HepG2 (cell line): ENCODE measurements around the gene YPEL3. TPM values are rescaled to one million over a fixed set of nuclear protein-coding genes. Genes with fewer than 3 reads are reported as not detected.
A peak's percentile ranks its signal among the peaks of the same experiment; 100 is the strongest.

Source experiments
- AKAP8 ChIP-seq: sonication (generic); formaldehyde crosslinking; IDR thresholded peaks from 2 replicates; pipeline ENCODE4 v1.5.1; 2020; ENCODE audit warnings: mild to moderate bottlenecking, missing genetic modification reagents
- ARID2 ChIP-seq: sonication (generic); formaldehyde crosslinking; IDR thresholded peaks from 2 replicates; pipeline ENCODE4 v1.8.1; 2022; ENCODE audit warnings: mild to moderate bottlenecking, missing genetic modification reagents, borderline replicate concordance
- BHLHE40 ChIP-seq: IDR thresholded peaks from 2 replicates; pipeline ENCODE4 v1.6.1; 2011; ENCODE audit warnings: low read length, improper control_type of control experiment
- BORCS8-MEF2B ChIP-seq: sonication (generic); formaldehyde crosslinking; IDR thresholded peaks from 2 replicates; pipeline ENCODE4 v1.8.0; 2022; ENCODE audit warnings: mild to moderate bottlenecking, missing genetic modification reagents
- CSRNP2 ChIP-seq: sonication (generic); formaldehyde crosslinking; conservative IDR thresholded peaks from 2 replicates; pipeline ENCODE4 v1.8.0; 2022; ENCODE audit warnings: low read depth, missing genetic modification reagents
- FOXP4 ChIP-seq: sonication (generic); formaldehyde crosslinking; IDR thresholded peaks from 2 replicates; pipeline ENCODE4 v1.4.0; 2020; ENCODE audit warnings: missing genetic modification reagents
- HMGXB4 ChIP-seq, 2 experiments: sonication (generic) in 1 of 2; formaldehyde crosslinking in 1 of 2; IDR thresholded peaks; 2 replicates each; pipeline versions ENCODE4 v1.4.0 to v1.6.1; 2018 to 2020; ENCODE audit warnings: missing genetic modification reagents in 2 of 2, borderline replicate concordance in 1 of 2, low read depth in 1 of 2, mild to moderate bottlenecking in 1 of 2, missing biosample characterization in 1 of 2
- HNRNPLL ChIP-seq: fragments of 200-400 bp; formaldehyde crosslinking; IDR thresholded peaks from 2 replicates; pipeline ENCODE4 v1.6.1; 2017; ENCODE audit warnings: mild to moderate bottlenecking, low read depth, low read length; ENCODE audit not compliant: poor library complexity, severe bottlenecking
- RNF2 ChIP-seq: fragments of 450-650 bp; conservative IDR thresholded peaks from 2 replicates; pipeline ENCODE4 v1.6.1; 2016; ENCODE audit warnings: low read depth
- STAG1 ChIP-seq: sonication (generic); formaldehyde crosslinking; IDR thresholded peaks from 2 replicates; pipeline ENCODE4 v1.4.0; 2020; ENCODE audit warnings: missing genetic modification reagents
- ZFX ChIP-seq: sonication (generic); formaldehyde crosslinking; IDR thresholded peaks from 2 replicates; pipeline ENCODE4 v1.4.0; 2020; ENCODE audit warnings: mild to moderate bottlenecking, low read depth, missing genetic modification reagents, moderate library complexity
- ZNF10 ChIP-seq: sonication (generic); formaldehyde crosslinking; IDR thresholded peaks from 2 replicates; pipeline ENCODE4 v1.4.0; 2020; ENCODE audit warnings: mild to moderate bottlenecking, low read depth, missing genetic modification reagents, borderline replicate concordance
- ZNF331 ChIP-seq: sonication (generic); formaldehyde crosslinking; IDR thresholded peaks from 2 replicates; pipeline ENCODE4 v1.4.0; 2020; ENCODE audit warnings: missing genetic modification reagents
- ZNF337 ChIP-seq: sonication (generic); formaldehyde crosslinking; IDR thresholded peaks from 2 replicates; pipeline ENCODE4 v1.5.1; 2020; ENCODE audit warnings: missing genetic modification reagents, low read depth, mild to moderate bottlenecking, borderline replicate concordance
- ZNF44 ChIP-seq: sonication (generic); formaldehyde crosslinking; IDR thresholded peaks from 2 replicates; pipeline ENCODE4 v1.5.1; 2020; ENCODE audit warnings: mild to moderate bottlenecking, missing genetic modification reagents
- ZNF468 ChIP-seq: sonication (generic); formaldehyde crosslinking; IDR thresholded peaks from 2 replicates; pipeline ENCODE4 v1.8.0; 2022; ENCODE audit warnings: mild to moderate bottlenecking, moderate library complexity, missing genetic modification reagents
- ZNF570 ChIP-seq: sonication (generic); formaldehyde crosslinking; IDR thresholded peaks from 2 replicates; pipeline ENCODE4 v1.4.0; 2020; ENCODE audit warnings: mild to moderate bottlenecking, missing genetic modification reagents, borderline replicate concordance
- ZNF572 ChIP-seq: sonication (generic); formaldehyde crosslinking; IDR thresholded peaks from 2 replicates; pipeline ENCODE4 v1.5.1; 2020; ENCODE audit warnings: mild to moderate bottlenecking, missing genetic modification reagents
- ZNF766 ChIP-seq: sonication (generic); formaldehyde crosslinking; IDR thresholded peaks from 2 replicates; pipeline ENCODE4 v1.5.0; 2020; ENCODE audit warnings: missing genetic modification reagents, borderline replicate concordance
- ZNF800 ChIP-seq: sonication (generic); formaldehyde crosslinking; IDR thresholded peaks from 2 replicates; pipeline ENCODE4 v1.4.0; 2020; ENCODE audit warnings: missing genetic modification reagents
- ZSCAN20 ChIP-seq: sonication (generic); formaldehyde crosslinking; IDR thresholded peaks from 2 replicates; pipeline ENCODE4 v1.4.0; 2020; ENCODE audit warnings: missing genetic modification reagents, mild to moderate bottlenecking, borderline replicate concordance
- polyA plus RNA-seq, 8 experiments: library from polyadenylated mRNA; depleted of rRNA in 3 of 8; stranded (reverse) in 7 of 8; unstranded in 1 of 8; fragments of >200 nt; fragmentation: Illumina TruSeq in 4 of 8; extraction: Trizol in 4 of 8; gene quantifications; 2 replicates each; pipeline versions ENCODE4 v1.2.1 to v1.2.3, GENCODE V29; 2011 to 2016; ENCODE audit warnings: low read depth in 4 of 8, missing spikeins in 1 of 8, mixed read lengths in 1 of 8; ENCODE audit not compliant: insufficient read depth in 1 of 8
- total RNA-seq, 5 experiments: library from RNA; depleted of rRNA; stranded (reverse); fragments of >200 nt; fragmentation: Illumina TruSeq; extraction: Trizol; gene quantifications; 2 replicates each; pipeline ENCODE4 v1.2.3, GENCODE V29; 2016; ENCODE audit warnings: low read depth in 1 of 5

YPEL3 gene
- total and polyA plus RNA-seq, 2 of the 13 experiments (the other 11 are each of a cell fraction or from before 2014, with no cell fraction given), result 5.4 to 47.0 TPM

GRCh38 chr16:30112197-30113030 is 16.4 kb upstream of the YPEL3 start (continued):
- TF ChIP-seq ZNF468 (CRISPR knock-in tag), result 0 out of 2 replicates have a peak, but pooled peaks have one; percentile 78
- TF ChIP-seq ZSCAN20 (CRISPR knock-in tag), result no peak
- TF ChIP-seq ZFX, result peak; percentile 96
- 0 out of 2 replicates have a peak, but pooled peaks have one; percentile 47 for TF ChIP-seq ZNF337 (CRISPR knock-in tag)
- no peak for TF ChIP-seq ZNF800 (CRISPR knock-in tag)
- TF ChIP-seq ZNF572, result peak; percentile 96; the same call in 1 of the 2 replicates
- TF ChIP-seq ZNF570, result peak; percentile 84; the same call in 1 of the 2 replicates
- TF ChIP-seq BORCS8-MEF2B (CRISPR knock-in tag), result peak; percentile 91
- TF ChIP-seq RNF2, result peak; percentile 87; the same call in 1 of the 2 replicates
- peak; percentile 51; the same call in 1 of the 2 replicates for TF ChIP-seq AKAP8
- peak; percentile 95 for TF ChIP-seq STAG1 (CRISPR knock-in tag)
- TF ChIP-seq FOXP4 (CRISPR knock-in tag), result peak; percentile 47; the same call in 1 of the 2 replicates
- no peak for TF ChIP-seq ZNF766 (CRISPR knock-in tag)
- peak; percentile 72 to 90 for TF ChIP-seq HMGXB4 (CRISPR knock-in tag; IDR thresholded peaks at IDR 0.05; ENCODE audit: borderline replicate concordance in 1 of 2, low read depth in 1 of 2)
- no peak for TF ChIP-seq CSRNP2
- peak; percentile 59 for TF ChIP-seq ZNF331 (CRISPR knock-in tag)
- TF ChIP-seq ZNF44 (CRISPR knock-in tag), result peak; percentile 95; the same call in 1 of the 2 replicates
- no peak for TF ChIP-seq ZNF10
- peak; percentile 61; the same call in 1 of the 2 replicates for TF ChIP-seq ARID2
- TF ChIP-seq HNRNPLL, result peak; percentile 8
- peak; percentile 73 for TF ChIP-seq BHLHE40
